Lung (tissue), 12 donors: ENCODE measurements around the gene ZDHHC22. TPM values are rescaled to one million over a fixed set of nuclear protein-coding genes. Genes with fewer than 3 reads are reported as not detected.

Experiments used
- ATAC-seq: fragments of 200-7000 bp; cut with Tn5 transposase; one replicate; pipeline ENCODE4 v1.9.1; 2020; ENCODE audit warnings: moderate number of reproducible peaks; ENCODE audit not compliant: insufficient read depth, low FRiP score
- DNase-seq, 3 donors: peaks; one replicate each; pipeline ENCODE4 v3.0.0-alpha.2; 2013 to 2017
- H3K27ac ChIP-seq, 2 donors: one replicate each; pipeline ENCODE4 v1.5.1; 2013; ENCODE audit warnings: mild to moderate bottlenecking in 2 of 2, moderate library complexity in 2 of 2, control low read depth in 1 of 2, inconsistent platforms in 1 of 2, low read depth in 1 of 2, low read length in 1 of 2
- H3K27me3 ChIP-seq, 3 donors: one replicate each; pipeline ENCODE4 v1.5.1; 2013; ENCODE audit warnings: low read length in 2 of 3; ENCODE audit not compliant: control insufficient read depth in 3 of 3, insufficient read depth in 3 of 3
- H3K36me3 ChIP-seq, 4 donors: one replicate each; pipeline ENCODE4 v1.5.1; 2013; ENCODE audit warnings: low read length in 4 of 4, mild to moderate bottlenecking in 1 of 4, moderate library complexity in 1 of 4; ENCODE audit not compliant: control insufficient read depth in 4 of 4, insufficient read depth in 4 of 4
- H3K4me1 ChIP-seq, 5 donors: one replicate each; pipeline ENCODE4 v1.5.1; 2013; ENCODE audit warnings: low read length in 5 of 5, mild to moderate bottlenecking in 2 of 5, moderate library complexity in 1 of 5; ENCODE audit not compliant: control insufficient read depth in 5 of 5, insufficient read depth in 5 of 5
- H3K4me3 ChIP-seq: one replicate; pipeline ENCODE4 v1.5.1; 2013; ENCODE audit warnings: mild to moderate bottlenecking, control low read depth, moderate library complexity
- H3K9ac ChIP-seq, 2 donors: one replicate each; pipeline ENCODE4 v1.5.1; 2013; ENCODE audit warnings: low read length in 2 of 2, control low read depth in 1 of 2; ENCODE audit not compliant: insufficient read depth in 1 of 2
- H3K9me3 ChIP-seq, 4 donors: one replicate each; pipeline ENCODE4 v1.5.1; 2013; ENCODE audit warnings: low read length in 3 of 4, mild to moderate bottlenecking in 1 of 4, moderate library complexity in 1 of 4; ENCODE audit not compliant: control insufficient read depth in 4 of 4, insufficient read depth in 3 of 4
- CTCF ChIP-seq: IDR thresholded peaks from 2 replicates; pipeline ENCODE4 v1.5.1; 2012; ENCODE audit warnings: mild to moderate bottlenecking; ENCODE audit errors: control extremely low read depth, extremely low read depth
- WGBS, 2 donors: extraction: QIAGEN DNeasy Blood & Tissue Kit; methylation state at CpG; one replicate each; pipeline ENCODE4 v1.1.7; 2013; 5-methylcytosine and 5-hydroxymethylcytosine counted together
- polyA plus RNA-seq, 2 donors: library from polyadenylated mRNA; stranded (reverse); fragments of 200-250 nt; gene quantifications; one replicate each; pipeline ENCODE4 v1.2.1, GENCODE V29; 2013
- total RNA-seq, 2 donors: library from RNA; depleted of rRNA in 1 of 2; stranded (reverse); fragments of >200 nt in 1 of 2; gene quantifications; one replicate each; pipeline ENCODE4 v1.2.1, GENCODE V29; 2014 to 2021
- donor health status: control.
- donor health status: control.
- donor health status: Bipolar disorder and iron deficiency.
- donor health status: healthy.
- donor health status: DM: yes; HTN: yes; CAD: no.

The ZDHHC22 gene
- total and polyA plus RNA-seq, 4 donors, result 0.02 TPM; not detected in 3

GRCh38 chr14:77082356-77082755, 59.2 kb downstream of the ZDHHC22 start:
- ATAC-seq (no peak), DNase-seq (no peak)
- H3K4me3 ChIP-seq, result no peak overlapping the region
- TF ChIP-seq CTCF, result no peak
- no peaks in the 10 kb centered on the region for H3K9me3 ChIP-seq
- no peak overlapping the region for H3K27ac ChIP-seq
- H3K9ac ChIP-seq, result no peak overlapping the region
- no peaks in the 10 kb centered on the region for H3K27me3 ChIP-seq
- H3K36me3 ChIP-seq, result no peaks in the 10 kb centered on the region
- 84 to 90% methylated on average over 3 of the region's 3 CpGs for WGBS, 2 donors
- peaks cover 0 to 8% (median 4%) of the 10 kb centered on the region in 5 donors for H3K4me1 ChIP-seq

Other genes starting within 250 kb of the ZDHHC22 start
- 10 to 100 TPM; 42.4 to 52.4 TPM for gene IRF2BPL, start 113.1 kb downstream of the ZDHHC22 start, total RNA-seq
- gene IRF2BPL, start 113.1 kb downstream of the ZDHHC22 start, polyA plus RNA-seq, result 10 to 100 TPM in 1 of 2 donors, 1 to 10 TPM in 1; 9.3 to 34.8 TPM
- 10 to 100 TPM; 26.6 to 32.0 TPM for gene CIPC, start 43.5 kb downstream of the ZDHHC22 start, total RNA-seq
- 10 to 100 TPM in 1 of 2 donors, 1 to 10 TPM in 1; 6.4 to 10.6 TPM for gene CIPC, start 43.5 kb downstream of the ZDHHC22 start, polyA plus RNA-seq
- gene TMEM63C, start 40.0 kb upstream of the ZDHHC22 start, total RNA-seq, result 1 to 10 TPM in 1 of 2 donors, under 1 TPM in 1; 0.48 to 1.2 TPM
- gene TMEM63C, start 40.0 kb upstream of the ZDHHC22 start, polyA plus RNA-seq, result under 1 TPM; 0.20 to 0.41 TPM
- not detected for gene NGB, start 129.4 kb upstream of the ZDHHC22 start, total RNA-seq
- gene NGB, start 129.4 kb upstream of the ZDHHC22 start, polyA plus RNA-seq, result not detected
- 10 to 100 TPM; 14.0 to 43.1 TPM for gene POMT2, start 179.1 kb upstream of the ZDHHC22 start, total RNA-seq
- gene POMT2, start 179.1 kb upstream of the ZDHHC22 start, polyA plus RNA-seq, result 10 to 100 TPM in 1 of 2 donors, 1 to 10 TPM in 1; 10.0 to 14.3 TPM
- 10 to 100 TPM in 1 of 2 donors, 1 to 10 TPM in 1; 7.9 to 20.2 TPM for gene GSTZ1, start 179.2 kb upstream of the ZDHHC22 start, total RNA-seq
- 10 to 100 TPM; 17.0 to 27.0 TPM for gene GSTZ1, start 179.2 kb upstream of the ZDHHC22 start, polyA plus RNA-seq
- 10 to 100 TPM; 10.3 to 15.4 TPM for gene TMED8, start 235.3 kb upstream of the ZDHHC22 start, total RNA-seq
- 1 to 10 TPM; 4.0 to 5.0 TPM for gene TMED8, start 235.3 kb upstream of the ZDHHC22 start, polyA plus RNA-seq
- 10 to 100 TPM in 1 of 2 donors, 1 to 10 TPM in 1; 5.9 to 12.5 TPM for gene SAMD15, start 235.6 kb upstream of the ZDHHC22 start, total RNA-seq
- gene SAMD15, start 235.6 kb upstream of the ZDHHC22 start, polyA plus RNA-seq, result 1 to 10 TPM in 1 of 2 donors, under 1 TPM in 1; 0.71 to 1.2 TPM